ENCODE measurements around the gene DNAJC5. TPM values are rescaled to one million over a fixed set of nuclear protein-coding genes. Genes with fewer than 3 reads are reported as not detected.

Gene DNAJC5
- total RNA-seq, 2 experiments from 2014 or later: 54.0 to 58.7 TPM

- H3K27ac Mint-ChIP-seq: no peak overlapping the region
- ChIA-PET CTCF (interaction anchor here (1.2 to 1.3 kb wide), 2 partner anchors 13 to 95 kb away, joined by 4 to 5 read pairs; partner anchors contain the start of gene UCKL1), POLR2A (no interaction called here)
- H3K27me3 Mint-ChIP-seq: no peaks in the 10 kb centered on the region
- no peak for DNase-seq
- H3K4me3 Mint-ChIP-seq: no peak overlapping the region
- peaks cover 2% of the 10 kb centered on the region for H3K9me3 Mint-ChIP-seq
- peaks cover 29% of the 10 kb centered on the region for H3K36me3 Mint-ChIP-seq (ENCODE audit: low read depth)
- H3K4me1 Mint-ChIP-seq: peaks cover 45% of the 10 kb centered on the region
Observed at GRCh38 chr20:63943808-63944077, 48.8 kb downstream of the DNAJC5 start.

- DNase-seq: no peak
- no peak overlapping the region for H3K4me3 Mint-ChIP-seq
- ChIA-PET POLR2A (no interaction called here), CTCF (interaction anchor here (1.2 to 1.3 kb wide), 2 partner anchors 12 to 94 kb away, joined by 4 to 5 read pairs; partner anchors contain the start of gene UCKL1)
- peaks cover 2% of the 10 kb centered on the region for H3K9me3 Mint-ChIP-seq
- H3K27me3 Mint-ChIP-seq: no peaks in the 10 kb centered on the region
- H3K27ac Mint-ChIP-seq: no peak overlapping the region
- H3K4me1 Mint-ChIP-seq: peaks cover 51% of the 10 kb centered on the region
- peaks cover 29% of the 10 kb centered on the region for H3K36me3 Mint-ChIP-seq (ENCODE audit: low read depth)
Observed at GRCh38 chr20:63944078-63944941, 49.4 kb downstream of the DNAJC5 start.

- peaks cover 59% of the 10 kb centered on the region for H3K4me1 Mint-ChIP-seq
Observed at GRCh38 chr20:63945031-63945658, 50.2 kb downstream of the DNAJC5 start.

GRCh38 chr20:63945921-63946920 lies 51.3 kb downstream of the DNAJC5 start:
- Mint-ChIP-seq H3K27ac (no peak overlapping the region), H3K4me1 (peaks cover 51% of the 10 kb centered on the region), H3K36me3 (ENCODE audit: low read depth) (peaks cover 16% of the 10 kb centered on the region), H3K9me3 (peaks cover 2% of the 10 kb centered on the region), H3K4me3 (no peak overlapping the region), H3K27me3 (no peaks in the 10 kb centered on the region)
- CTCF ChIA-PET: interaction anchor here (0.7 kb wide), 1 partner anchor 12 kb away, joined by 3 read pairs; no protein-coding TSS in a partner anchor
- POLR2A ChIA-PET: no interaction called here
- DNase-seq: no peak

More at GRCh38 chr20:63945031-63945658, 50.2 kb downstream of the DNAJC5 start:
- CTCF ChIA-PET: interaction anchor here (0.7 kb wide), 1 partner anchor 11 kb away, joined by 3 read pairs; no protein-coding TSS in a partner anchor
- Mint-ChIP-seq H3K27me3 (no peaks in the 10 kb centered on the region), H3K27ac (peak overlapping the region; percentile 80), H3K4me3 (no peak overlapping the region), H3K9me3 (peaks cover 2% of the 10 kb centered on the region), H3K36me3 (ENCODE audit: low read depth) (peaks cover 24% of the 10 kb centered on the region)
- no peak for DNase-seq
- POLR2A ChIA-PET: no interaction called here

GRCh38 chr20:63946986-63947637 lies 52.2 kb downstream of the DNAJC5 start:
- DNase-seq: no peak
- ChIA-PET POLR2A (no interaction called here), CTCF (interaction anchor here (1.0 kb wide), 1 partner anchor 110 kb away, joined by 3 read pairs; no protein-coding TSS in a partner anchor)
- H3K27me3 Mint-ChIP-seq: no peaks in the 10 kb centered on the region
- peaks cover 12% of the 10 kb centered on the region for H3K36me3 Mint-ChIP-seq (ENCODE audit: low read depth)
- peak overlapping the region; percentile 36 for H3K4me3 Mint-ChIP-seq
- H3K27ac Mint-ChIP-seq: peak overlapping the region; percentile 87
- peaks cover 52% of the 10 kb centered on the region for H3K4me1 Mint-ChIP-seq
- H3K9me3 Mint-ChIP-seq: peaks cover 2% of the 10 kb centered on the region

- Mint-ChIP-seq H3K9me3 (no peaks in the 10 kb centered on the region), H3K4me1 (peaks cover 49% of the 10 kb centered on the region), H3K4me3 (peak overlapping the region; percentile 67), H3K27me3 (no peaks in the 10 kb centered on the region), H3K36me3 (ENCODE audit: low read depth) (peaks cover 9% of the 10 kb centered on the region), H3K27ac (peak overlapping the region; percentile 86)
- DNase-seq: peak; percentile 57
- ChIA-PET CTCF (interaction anchor here (1.0 kb wide), 1 partner anchor 109 kb away, joined by 3 read pairs; no protein-coding TSS in a partner anchor), POLR2A (no interaction called here)
Observed at GRCh38 chr20:63947638-63948456, 52.9 kb downstream of the DNAJC5 start.

- H3K27me3 Mint-ChIP-seq: no peaks in the 10 kb centered on the region
- no peak for DNase-seq
- no peak overlapping the region for H3K4me3 Mint-ChIP-seq
- H3K4me1 Mint-ChIP-seq: peaks cover 60% of the 10 kb centered on the region
- H3K27ac Mint-ChIP-seq: no peak overlapping the region
- peaks cover 5% of the 10 kb centered on the region for H3K36me3 Mint-ChIP-seq (ENCODE audit: low read depth)
- POLR2A ChIA-PET: no interaction called here
- CTCF ChIA-PET: interaction anchor here (1.0 kb wide), 1 partner anchor 414 kb away, joined by 5 read pairs; the partner anchor contains the start of gene PTK6
- H3K9me3 Mint-ChIP-seq: no peaks in the 10 kb centered on the region
Observed at GRCh38 chr20:63950701-63951397, 55.9 kb downstream of the DNAJC5 start.

GRCh38 chr20:63951398-63952209 lies 56.7 kb downstream of the DNAJC5 start:
- peaks cover 60% of the 10 kb centered on the region for H3K4me1 Mint-ChIP-seq
- POLR2A ChIA-PET: no interaction called here
- H3K4me3 Mint-ChIP-seq: no peak overlapping the region
- H3K27me3 Mint-ChIP-seq: no peaks in the 10 kb centered on the region
- H3K36me3 Mint-ChIP-seq (ENCODE audit: low read depth): peaks cover 5% of the 10 kb centered on the region
- DNase-seq: no peak
- CTCF ChIA-PET: interaction anchor here (1.0 to 1.5 kb wide), 3 partner anchors 9 to 414 kb away, joined by 4 to 7 read pairs (median 5); partner anchors contain the start of genes PTK6 and SAMD10
- H3K27ac Mint-ChIP-seq: peak overlapping the region; percentile 9
- H3K9me3 Mint-ChIP-seq: no peaks in the 10 kb centered on the region

- Mint-ChIP-seq H3K4me3 (no peak overlapping the region), H3K36me3 (ENCODE audit: low read depth) (peaks cover 5% of the 10 kb centered on the region), H3K27ac (no peak overlapping the region), H3K27me3 (no peaks in the 10 kb centered on the region), H3K4me1 (peaks cover 58% of the 10 kb centered on the region), H3K9me3 (no peaks in the 10 kb centered on the region)
- POLR2A ChIA-PET: no interaction called here
- no peak for DNase-seq
- CTCF ChIA-PET: interaction anchor here (1.4 to 1.6 kb wide), 3 partner anchors 9 to 86 kb away, joined by 3 to 7 read pairs (median 4); partner anchors contain the start of gene SAMD10
Observed at GRCh38 chr20:63952210-63952535, 57.2 kb downstream of the DNAJC5 start.

- Mint-ChIP-seq H3K27ac (no peak overlapping the region), H3K36me3 (ENCODE audit: low read depth) (peaks cover 5% of the 10 kb centered on the region), H3K4me1 (peaks cover 58% of the 10 kb centered on the region), H3K4me3 (no peak overlapping the region), H3K27me3 (no peaks in the 10 kb centered on the region), H3K9me3 (no peaks in the 10 kb centered on the region)
- CTCF ChIA-PET: interaction anchor here (0.7 to 1.6 kb wide), 4 partner anchors 10 to 186 kb away, joined by 3 to 7 read pairs (median 4); partner anchors contain the start of gene SAMD10
- POLR2A ChIA-PET: no interaction called here
- no peak for DNase-seq
Observed at GRCh38 chr20:63952769-63953168, 57.8 kb downstream of the DNAJC5 start.

All from activated CD4-positive, alpha-beta T cell treated with anti-CD3 and anti-CD28 coated beads, Interleukin-2, amount 10 ng/mL, durations not matched to agents 7 days and 5 days (primary cell).